Endothelial cell (in vitro differentiated cells): ENCODE measurements around the gene ANKFY1. TPM values are rescaled to one million over a fixed set of nuclear protein-coding genes. Genes with fewer than 3 reads are reported as not detected.

ENCODE experiments used
- DNase-seq: peaks from one replicate; pipeline ENCODE4 v3.0.0; 2021; ENCODE audit warnings: low spot score
- H3K27ac Mint-ChIP-seq: one replicate; pipeline ENCODE4 v1.8.0; 2021; ENCODE audit warnings: mixed read lengths, inconsistent platforms; ENCODE audit not compliant: unreplicated experiment
- H3K27me3 Mint-ChIP-seq: one replicate; pipeline ENCODE4 v1.8.0; 2021; ENCODE audit warnings: mild to moderate bottlenecking, moderate library complexity, mixed read lengths, inconsistent platforms; ENCODE audit not compliant: unreplicated experiment
- H3K36me3 Mint-ChIP-seq: one replicate; pipeline ENCODE4 v1.8.0; 2021; ENCODE audit warnings: mild to moderate bottlenecking, low read depth, mixed read lengths, inconsistent platforms; ENCODE audit not compliant: unreplicated experiment
- H3K4me1 Mint-ChIP-seq: one replicate; pipeline ENCODE4 v1.8.0; 2021; ENCODE audit warnings: mild to moderate bottlenecking, mixed read lengths, inconsistent platforms; ENCODE audit not compliant: unreplicated experiment
- H3K4me3 Mint-ChIP-seq: one replicate; pipeline ENCODE4 v1.8.0; 2021; ENCODE audit warnings: mild to moderate bottlenecking, mixed read lengths, inconsistent platforms; ENCODE audit not compliant: unreplicated experiment
- H3K9me3 Mint-ChIP-seq: one replicate; pipeline ENCODE4 v1.8.0; 2021; ENCODE audit warnings: mixed read lengths, inconsistent platforms; ENCODE audit not compliant: unreplicated experiment
- total RNA-seq: library from RNA; stranded (reverse); fragmentation: NEBNext Ultra II Directional; extraction: Animal tissue kit (Norgen Biotek cat#: 25700); gene quantifications from one replicate; pipeline ENCODE4 v1.2.1, GENCODE V29; 2021; ENCODE audit not compliant: unreplicated experiment
- TF ChIP-seq, protein P1 (sequence below): fragments of 200-600 bp; sonication (generic); IDR thresholded peaks from one replicate; pipeline ENCODE4 v1.5.0; 2021; ENCODE audit warnings: antibody characterized with exemption; ENCODE audit not compliant: unreplicated experiment

ANKFY1 gene
- total RNA-seq, 1 donor from 2014 or later, result 41.6 TPM

DNA sequence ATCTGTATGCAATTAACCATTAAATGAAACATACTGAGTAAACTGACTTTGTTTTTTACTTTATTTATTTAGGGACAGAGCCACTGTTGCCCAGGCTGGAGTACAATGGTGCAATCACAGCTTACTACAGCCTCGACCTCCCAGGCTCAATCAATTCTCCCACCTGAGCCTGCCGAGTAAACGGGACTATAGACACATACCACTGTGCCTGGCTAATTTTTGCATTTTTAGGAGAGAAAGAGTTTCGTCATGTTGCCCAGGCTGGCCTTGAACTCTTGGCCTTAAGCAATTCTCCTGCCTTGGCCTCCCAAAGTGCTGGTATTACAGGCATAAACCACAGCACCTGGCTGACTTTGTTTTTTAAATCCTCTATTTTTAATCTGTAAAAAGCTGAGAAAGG lies 42.6 kb downstream of the ANKFY1 start:
- Mint-ChIP-seq H3K9me3 (no peaks in the 10 kb centered on the region), H3K27ac (no peak overlapping the region), H3K4me1 (no peaks in the 10 kb centered on the region), H3K36me3 (peaks cover 3% of the 10 kb centered on the region), H3K27me3 (no peaks in the 10 kb centered on the region), H3K4me3 (no peak overlapping the region)
- DNase-seq, result no peak
- TF ChIP-seq, protein P1, sequence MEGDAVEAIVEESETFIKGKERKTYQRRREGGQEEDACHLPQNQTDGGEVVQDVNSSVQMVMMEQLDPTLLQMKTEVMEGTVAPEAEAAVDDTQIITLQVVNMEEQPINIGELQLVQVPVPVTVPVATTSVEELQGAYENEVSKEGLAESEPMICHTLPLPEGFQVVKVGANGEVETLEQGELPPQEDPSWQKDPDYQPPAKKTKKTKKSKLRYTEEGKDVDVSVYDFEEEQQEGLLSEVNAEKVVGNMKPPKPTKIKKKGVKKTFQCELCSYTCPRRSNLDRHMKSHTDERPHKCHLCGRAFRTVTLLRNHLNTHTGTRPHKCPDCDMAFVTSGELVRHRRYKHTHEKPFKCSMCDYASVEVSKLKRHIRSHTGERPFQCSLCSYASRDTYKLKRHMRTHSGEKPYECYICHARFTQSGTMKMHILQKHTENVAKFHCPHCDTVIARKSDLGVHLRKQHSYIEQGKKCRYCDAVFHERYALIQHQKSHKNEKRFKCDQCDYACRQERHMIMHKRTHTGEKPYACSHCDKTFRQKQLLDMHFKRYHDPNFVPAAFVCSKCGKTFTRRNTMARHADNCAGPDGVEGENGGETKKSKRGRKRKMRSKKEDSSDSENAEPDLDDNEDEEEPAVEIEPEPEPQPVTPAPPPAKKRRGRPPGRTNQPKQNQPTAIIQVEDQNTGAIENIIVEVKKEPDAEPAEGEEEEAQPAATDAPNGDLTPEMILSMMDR, result no peak

- H3K27me3 Mint-ChIP-seq, result no peaks in the 10 kb centered on the region
Observed at GRCh38 chr17:4220655-4221054, 43.1 kb downstream of the ANKFY1 start.

DNA sequence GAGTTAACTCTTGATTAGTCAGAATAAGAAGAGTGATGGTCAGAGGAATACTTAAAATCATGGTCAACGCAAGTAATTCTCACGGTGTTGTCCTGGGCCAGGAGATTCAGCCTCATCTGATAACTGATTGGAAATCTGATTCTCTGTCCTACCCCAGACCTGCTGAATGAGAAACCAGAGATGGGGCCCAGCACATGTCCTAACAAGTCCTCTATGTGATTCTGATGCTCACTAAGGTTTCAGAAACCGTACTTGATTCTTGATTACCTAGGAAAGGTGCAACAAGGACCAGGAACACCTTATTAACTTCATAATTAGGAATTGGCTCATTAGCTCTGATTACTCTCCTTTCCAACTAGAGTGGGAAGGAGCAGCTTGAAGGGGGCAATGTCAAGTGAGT lies 44.5 kb downstream of the ANKFY1 start:
- Mint-ChIP-seq H3K36me3 (peaks cover 3% of the 10 kb centered on the region), H3K4me1 (no peaks in the 10 kb centered on the region), H3K27ac (no peak overlapping the region), H3K4me3 (no peak overlapping the region), H3K9me3 (no peaks in the 10 kb centered on the region), H3K27me3 (no peaks in the 10 kb centered on the region)
- DNase-seq, result no peak
- TF ChIP-seq, protein P1, result no peak

More at GRCh38 chr17:4220655-4221054, 43.1 kb downstream of the ANKFY1 start:
- no peaks in the 10 kb centered on the region for H3K4me1 Mint-ChIP-seq
- H3K4me3 Mint-ChIP-seq, result no peak overlapping the region
- no peaks in the 10 kb centered on the region for H3K9me3 Mint-ChIP-seq
- H3K27ac Mint-ChIP-seq, result no peak overlapping the region
- TF ChIP-seq, protein P1, result no peak
- DNase-seq, result no peak
- H3K36me3 Mint-ChIP-seq, result peaks cover 3% of the 10 kb centered on the region

GRCh38 chr17:4215882-4216570 lies 47.8 kb downstream of the ANKFY1 start:
- DNase-seq, result no peak
- no peaks in the 10 kb centered on the region for H3K9me3 Mint-ChIP-seq
- no peak overlapping the region for H3K4me3 Mint-ChIP-seq
- TF ChIP-seq, protein P1, result no peak
- no peaks in the 10 kb centered on the region for H3K27me3 Mint-ChIP-seq
- H3K4me1 Mint-ChIP-seq, result peaks cover 6% of the 10 kb centered on the region
- H3K27ac Mint-ChIP-seq, result no peak overlapping the region
- H3K36me3 Mint-ChIP-seq, result peaks cover 4% of the 10 kb centered on the region

DNA sequence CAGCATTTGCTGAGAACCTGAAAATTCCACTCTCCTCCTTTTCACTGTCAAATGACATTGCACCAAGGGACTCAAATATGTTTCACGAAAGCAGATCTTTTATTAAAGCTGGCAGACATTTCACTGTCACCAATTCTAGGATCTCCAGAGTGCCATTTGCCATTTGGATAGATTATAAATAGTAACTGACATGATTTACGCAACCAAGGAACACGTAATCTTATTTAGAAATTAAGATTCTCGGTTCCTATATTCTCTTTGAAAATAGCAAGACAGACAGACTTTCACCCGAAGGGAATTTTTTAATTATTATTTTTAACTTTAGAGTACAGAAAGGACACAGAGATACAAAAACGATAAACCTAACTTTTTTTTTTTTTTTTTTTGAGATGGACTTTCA lies 49.6 kb downstream of the ANKFY1 start:
- TF ChIP-seq, protein P1, result no peak
- H3K27me3 Mint-ChIP-seq, result no peaks in the 10 kb centered on the region
- no peak for DNase-seq
- no peak overlapping the region for H3K27ac Mint-ChIP-seq
- no peaks in the 10 kb centered on the region for H3K9me3 Mint-ChIP-seq
- peaks cover 6% of the 10 kb centered on the region for H3K4me1 Mint-ChIP-seq
- no peak overlapping the region for H3K4me3 Mint-ChIP-seq
- H3K36me3 Mint-ChIP-seq, result peaks cover 9% of the 10 kb centered on the region
